ENCODE results near the gene PRKCA.

DNA sequence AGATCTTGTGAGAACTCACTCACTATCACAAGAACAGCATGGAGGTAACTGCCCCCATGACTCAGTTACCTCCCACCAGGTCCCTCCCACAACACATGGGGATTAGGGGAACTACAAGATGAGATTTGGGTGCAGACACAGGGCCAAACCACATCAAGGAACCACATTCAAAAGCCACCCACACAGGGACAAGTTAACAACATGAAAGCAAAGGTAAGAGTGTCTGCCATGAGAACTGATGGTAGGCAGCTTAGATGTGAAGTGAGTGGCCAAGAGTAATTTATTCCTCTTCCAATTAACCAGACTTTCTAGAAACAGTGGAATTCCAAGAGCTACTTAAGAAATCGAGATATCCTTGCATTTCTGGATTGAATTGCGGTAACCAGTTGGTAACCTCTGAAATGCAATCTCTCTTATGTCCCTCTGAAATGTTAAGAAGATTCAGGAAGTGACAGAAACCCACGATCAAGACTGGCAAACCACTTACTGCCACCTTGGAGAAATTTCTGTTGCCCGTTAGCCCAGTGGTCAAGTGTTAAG is 365.1 kb downstream of the PRKCA start:
- TF ChIP-seq, protein P1, sequence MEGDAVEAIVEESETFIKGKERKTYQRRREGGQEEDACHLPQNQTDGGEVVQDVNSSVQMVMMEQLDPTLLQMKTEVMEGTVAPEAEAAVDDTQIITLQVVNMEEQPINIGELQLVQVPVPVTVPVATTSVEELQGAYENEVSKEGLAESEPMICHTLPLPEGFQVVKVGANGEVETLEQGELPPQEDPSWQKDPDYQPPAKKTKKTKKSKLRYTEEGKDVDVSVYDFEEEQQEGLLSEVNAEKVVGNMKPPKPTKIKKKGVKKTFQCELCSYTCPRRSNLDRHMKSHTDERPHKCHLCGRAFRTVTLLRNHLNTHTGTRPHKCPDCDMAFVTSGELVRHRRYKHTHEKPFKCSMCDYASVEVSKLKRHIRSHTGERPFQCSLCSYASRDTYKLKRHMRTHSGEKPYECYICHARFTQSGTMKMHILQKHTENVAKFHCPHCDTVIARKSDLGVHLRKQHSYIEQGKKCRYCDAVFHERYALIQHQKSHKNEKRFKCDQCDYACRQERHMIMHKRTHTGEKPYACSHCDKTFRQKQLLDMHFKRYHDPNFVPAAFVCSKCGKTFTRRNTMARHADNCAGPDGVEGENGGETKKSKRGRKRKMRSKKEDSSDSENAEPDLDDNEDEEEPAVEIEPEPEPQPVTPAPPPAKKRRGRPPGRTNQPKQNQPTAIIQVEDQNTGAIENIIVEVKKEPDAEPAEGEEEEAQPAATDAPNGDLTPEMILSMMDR (IDR thresholded peaks at IDR 0.05; ENCODE audit: low read depth, low read length, poor library complexity, severe bottlenecking): no peak
- no peak for TF ChIP-seq EZH2phosphoT487 (IDR thresholded peaks at IDR 0.05; ENCODE audit: borderline replicate concordance, low read length)

Data from DOHH2 (cell line).